ENCODE data around the gene PSPN.
"Not testable (repeated sequence)": the region's sequence is repeated elsewhere in the genome, so short reads cannot be mapped to it uniquely, and the experiment has no call there.

PSPN gene

GRCh38 chr19:6402837-6403608 is 27.3 kb upstream of the PSPN start:
- peak; percentile 21 for DNase-seq

- DNase-seq, result no peak
These were observed 26.3 kb upstream of the PSPN start for GRCh38 chr19:6402058-6402457.

- not testable (repeated sequence) for DNase-seq
These were observed 24.6 kb upstream of the PSPN start for GRCh38 chr19:6400062-6400944.

GRCh38 chr19:6396305-6396704 is 20.6 kb upstream of the PSPN start:
- no peak for DNase-seq

GRCh38 chr19:6394831-6395230 is 19.1 kb upstream of the PSPN start:
- no peak for DNase-seq

- DNase-seq, result no peak
These were observed 18.3 kb upstream of the PSPN start for GRCh38 chr19:6393983-6394412.

GRCh38 chr19:6393074-6393982 is 17.6 kb upstream of the PSPN start, which contains the start of gene GTF2F1:
GTF2F1 (minus strand) TSS chr19:6393164; CDS start chr19:6392995, 169 bp downstream.
- peak; percentile 94 for DNase-seq

GRCh38 chr19:6392221-6393073 is 16.7 kb upstream of the PSPN start:
- DNase-seq, result no peak

- DNase-seq, result no peak
These were observed 11.6 kb upstream of the PSPN start for GRCh38 chr19:6387372-6387771.

- no peak for DNase-seq
These were observed 8.6 kb upstream of the PSPN start for GRCh38 chr19:6384381-6384780.

GRCh38 chr19:6383188-6383587 is 7.5 kb upstream of the PSPN start:
- DNase-seq, result no peak

GRCh38 chr19:6381030-6381750 is 5.5 kb upstream of the PSPN start:
- DNase-seq, result no peak

- DNase-seq, result no peak
These were observed 4.0 kb upstream of the PSPN start for GRCh38 chr19:6379744-6380143.

GRCh38 chr19:6378486-6378885 is 2.8 kb upstream of the PSPN start:
- no peak for DNase-seq

- no peak for DNase-seq
These were observed 2.3 kb upstream of the PSPN start for GRCh38 chr19:6378041-6378440.

- no peak for DNase-seq
These were observed 918 bp upstream of the PSPN start for GRCh38 chr19:6376512-6377190.

- no peak for DNase-seq
These were observed 872 bp downstream of the PSPN start for GRCh38 chr19:6374711-6375410.

- DNase-seq, result no peak
These were observed 1.5 kb downstream of the PSPN start for GRCh38 chr19:6374161-6374709.

GRCh38 chr19:6373813-6374108 is 2.0 kb downstream of the PSPN start:
- DNase-seq, result no peak

Data from COR-L47 (cell line).